GM10266 (cell line): ENCODE results near the gene SYTL1.

Experiments used
- DNase-seq: peaks from one replicate; pipeline ENCODE4 v3.0.0; 2012; ENCODE audit errors: extremely low spot score
- CTCF ChIP-seq: IDR thresholded peaks from 2 replicates; pipeline ENCODE4 v1.5.1; 2012; ENCODE audit warnings: mild to moderate bottlenecking, low read depth; ENCODE audit not compliant: control insufficient read depth, insufficient read depth; ENCODE audit errors: missing control alignments

Gene SYTL1

GRCh38 chr1:27392778-27393635 is 51.2 kb downstream of the SYTL1 start:
- DNase-seq = no peak
- peak; percentile 17 for TF ChIP-seq CTCF

DNA sequence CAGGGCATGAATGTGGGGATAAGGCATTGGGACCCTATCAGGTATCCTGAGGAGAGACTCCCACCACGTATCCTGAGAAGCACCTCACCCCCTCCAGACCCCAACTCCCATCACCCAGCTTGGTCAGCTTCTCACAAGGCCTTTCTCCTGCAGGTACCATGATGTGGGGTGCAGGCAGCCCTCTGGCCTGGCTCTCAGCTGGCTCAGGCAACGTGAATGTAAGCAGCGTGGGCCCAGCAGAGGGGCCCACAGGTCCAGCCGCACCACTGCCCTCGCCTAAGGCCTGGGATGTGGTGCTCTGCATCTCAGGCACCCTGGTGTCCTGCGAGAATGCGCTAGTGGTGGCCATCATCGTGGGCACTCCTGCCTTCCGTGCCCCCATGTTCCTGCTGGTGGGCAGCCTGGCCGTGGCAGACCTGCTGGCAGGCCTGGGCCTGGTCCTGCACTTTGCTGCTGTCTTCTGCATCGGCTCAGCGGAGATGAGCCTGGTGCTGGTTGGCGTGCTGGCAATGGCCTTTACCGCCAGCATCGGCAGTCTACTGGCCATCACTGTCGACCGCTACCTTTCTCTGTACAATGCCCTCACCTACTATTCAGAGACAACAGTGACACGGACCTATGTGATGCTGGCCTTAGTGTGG is 51.9 kb downstream of the SYTL1 start:
- no peak for DNase-seq
- no peak for TF ChIP-seq CTCF

DNA sequence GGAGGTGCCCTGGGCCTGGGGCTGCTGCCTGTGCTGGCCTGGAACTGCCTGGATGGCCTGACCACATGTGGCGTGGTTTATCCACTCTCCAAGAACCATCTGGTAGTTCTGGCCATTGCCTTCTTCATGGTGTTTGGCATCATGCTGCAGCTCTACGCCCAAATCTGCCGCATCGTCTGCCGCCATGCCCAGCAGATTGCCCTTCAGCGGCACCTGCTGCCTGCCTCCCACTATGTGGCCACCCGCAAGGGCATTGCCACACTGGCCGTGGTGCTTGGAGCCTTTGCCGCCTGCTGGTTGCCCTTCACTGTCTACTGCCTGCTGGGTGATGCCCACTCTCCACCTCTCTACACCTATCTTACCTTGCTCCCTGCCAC is 52.4 kb downstream of the SYTL1 start:
- DNase-seq = no peak
- TF ChIP-seq CTCF = no peak

DNA sequence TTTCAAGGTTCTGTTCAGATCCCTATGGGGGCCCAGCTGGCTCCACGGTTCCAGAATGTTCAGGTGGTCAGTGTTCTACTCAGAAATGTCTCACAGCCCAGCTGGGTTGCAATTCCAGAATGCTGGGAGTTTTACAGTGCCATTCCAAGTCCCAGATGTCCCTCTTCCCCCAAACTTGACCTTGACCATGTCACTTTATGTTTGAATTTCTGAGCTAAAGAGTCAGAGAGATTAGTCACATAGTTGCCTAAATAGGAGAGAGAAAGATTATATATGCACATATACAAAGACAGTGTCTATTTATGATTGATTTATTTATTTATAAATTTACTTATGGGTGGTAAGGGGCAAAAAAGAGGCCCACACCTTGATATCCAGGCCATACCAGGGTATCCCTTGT is 53.1 kb downstream of the SYTL1 start:
- no peak for TF ChIP-seq CTCF

DNA sequence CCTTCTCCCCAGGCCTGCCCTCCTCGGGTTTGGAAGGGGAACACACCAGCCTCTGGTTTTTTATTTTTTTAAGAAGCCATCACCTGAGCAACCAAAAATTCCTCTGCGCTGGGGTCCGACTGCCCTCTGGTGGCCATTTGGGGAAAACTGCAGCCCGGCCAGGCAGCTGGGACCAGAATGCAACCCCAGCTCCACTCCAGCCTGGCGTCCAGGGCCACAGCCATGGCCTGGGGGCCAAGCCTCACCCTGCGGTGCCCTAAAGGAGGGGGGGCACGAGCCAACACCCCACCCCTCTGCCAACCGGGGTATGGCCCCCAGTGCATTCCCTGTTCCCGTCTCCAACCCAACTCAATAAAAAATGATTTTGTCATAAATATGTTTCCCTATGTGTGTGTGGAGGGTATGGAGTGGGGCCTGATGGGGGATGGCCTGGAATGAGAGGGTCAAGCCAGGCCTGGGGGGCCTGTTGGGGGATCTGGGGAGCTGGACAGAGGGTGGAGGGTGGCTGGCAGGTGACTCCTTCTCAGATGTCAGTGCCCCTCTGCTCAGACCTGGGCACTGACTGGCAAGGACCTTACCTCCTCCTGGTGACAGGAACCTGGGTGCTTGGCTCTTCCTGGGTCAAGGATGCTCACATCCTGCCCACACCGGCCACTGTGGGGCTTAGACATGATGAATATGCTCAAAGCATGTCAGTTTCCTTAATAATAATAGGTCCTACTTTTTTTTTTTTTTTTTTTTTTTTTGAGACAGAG is 53.8 kb downstream of the SYTL1 start:
- peak; percentile 94 for TF ChIP-seq CTCF
- peak; percentile 86 for DNase-seq

More for the DNA sequence above, 53.1 kb downstream of the SYTL1 start:
- no peak for DNase-seq

DNA sequence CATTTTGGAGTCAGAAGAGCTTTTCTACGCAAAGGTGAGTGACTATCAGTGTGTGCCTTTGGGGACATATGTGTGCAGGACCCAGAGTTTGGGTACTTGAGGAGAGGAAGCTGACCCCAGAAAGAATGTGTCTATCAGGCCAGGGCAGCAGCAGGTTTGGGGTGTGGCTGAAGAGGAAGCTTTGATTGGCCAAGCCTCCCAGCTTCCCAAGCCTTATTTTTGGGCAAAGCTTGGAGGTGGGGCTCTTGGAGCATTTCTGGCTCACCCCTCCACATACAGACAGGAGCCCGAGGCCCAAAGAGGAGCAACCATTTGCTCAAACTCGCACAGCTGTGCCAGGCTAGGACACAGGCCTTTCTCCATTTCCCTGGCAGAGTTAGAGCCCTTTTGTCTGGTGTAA is 55.3 kb downstream of the SYTL1 start:
- no peak for DNase-seq
- TF ChIP-seq CTCF = no peak
